ENCODE data around the gene C7orf57. TPM values are rescaled to one million over a fixed set of nuclear protein-coding genes. Genes with fewer than 3 reads are reported as not detected.

The C7orf57 gene
- total RNA-seq, 1 experiment from 2014 or later = 0.15 TPM

- TF ChIP-seq ZBTB33 (IDR thresholded peaks at IDR 0.05; ENCODE audit: extremely low read depth, insufficient replicate concordance, low read length) (no peak), ZNF274 (IDR thresholded peaks at IDR 0.05; ENCODE audit: low read depth, low read length) (no peak), FOSL1 (IDR thresholded peaks at IDR 0.05; ENCODE audit: low read depth) (no peak), CEBPB (IDR thresholded peaks at IDR 0.05; ENCODE audit: low read depth) (no peak), JUND (IDR thresholded peaks at IDR 0.05) (no peak)
Measured at GRCh38 chr7:48035967-48036478, 680 bp downstream of the C7orf57 start (continued).

DNA sequence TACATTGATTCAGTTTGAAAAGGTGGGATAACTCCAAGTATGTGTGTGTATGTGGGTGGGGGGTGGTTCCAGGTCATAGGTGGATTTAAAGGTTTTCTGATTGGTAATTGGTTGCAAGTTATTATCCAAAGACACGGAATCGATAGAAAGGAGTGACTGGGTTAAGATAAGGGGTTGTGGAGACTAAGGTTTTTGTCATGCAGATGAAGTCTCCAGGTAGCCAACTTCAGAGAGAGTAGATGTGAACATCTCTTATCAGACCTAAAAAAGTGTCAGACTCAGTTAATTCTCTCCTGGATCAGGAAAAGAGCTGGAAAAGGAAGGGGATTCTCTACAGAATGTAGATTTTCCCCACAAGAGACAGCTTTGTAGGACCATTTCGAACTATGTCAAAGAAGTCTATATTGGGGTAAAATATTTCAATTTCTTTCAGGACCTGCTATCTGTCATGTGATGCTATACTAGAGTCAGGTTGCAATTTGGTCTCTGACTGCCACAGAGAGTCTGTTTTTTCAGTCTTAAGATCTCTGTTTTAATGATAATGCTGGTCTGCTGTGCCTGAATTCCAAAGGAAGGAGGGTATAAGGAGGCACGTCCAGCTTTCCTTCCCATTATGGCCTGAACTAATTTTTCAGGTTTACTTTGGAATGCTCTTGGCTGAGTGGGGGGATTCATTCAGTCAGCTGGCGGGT lies 3.6 kb downstream of the C7orf57 start:
- Histone ChIP-seq H3K79me2 (ENCODE audit: insufficient read depth, low read length) (no peaks in the 10 kb centered on the region), H3K27ac (ENCODE audit: low read depth, low read length) (no peak overlapping the region), H3K9ac (ENCODE audit: low read length) (no peak overlapping the region), H3K4me3 (replicated peaks in 1 of 2; ENCODE audit: low read depth in 1 of 2, low read length in 2 of 2) (no peak overlapping the region), H3K9me2 (ENCODE audit: insufficient read depth) (no peaks in the 10 kb centered on the region), H2AFZ (ENCODE audit: low read depth, low read length, poor library complexity, severe bottlenecking) (no peak overlapping the region), H3K9me3 (ENCODE audit: control insufficient read depth in 1 of 2, insufficient read depth in 1 of 2, low read depth in 1 of 2, low read length in 2 of 2) (no peaks in the 10 kb centered on the region), H3K4me2 (ENCODE audit: low read length) (no peak overlapping the region), H3K36me3 (ENCODE audit: control insufficient read depth in 1 of 2, insufficient read depth in 2 of 2, low read length in 2 of 2) (no peaks in the 10 kb centered on the region), H4K20me1 (ENCODE audit: insufficient read depth) (no peaks in the 10 kb centered on the region), H3K27me3 (ENCODE audit: insufficient read depth, low read length) (no peaks in the 10 kb centered on the region), H3K4me1 (ENCODE audit: control insufficient read depth in 1 of 2, insufficient read depth in 2 of 2, low read length in 2 of 2) (peaks cover 0 to 16% of the 10 kb centered on the region in 2 experiments; a peak in 1 of 4 replicates)
- TF ChIP-seq, protein P1, sequence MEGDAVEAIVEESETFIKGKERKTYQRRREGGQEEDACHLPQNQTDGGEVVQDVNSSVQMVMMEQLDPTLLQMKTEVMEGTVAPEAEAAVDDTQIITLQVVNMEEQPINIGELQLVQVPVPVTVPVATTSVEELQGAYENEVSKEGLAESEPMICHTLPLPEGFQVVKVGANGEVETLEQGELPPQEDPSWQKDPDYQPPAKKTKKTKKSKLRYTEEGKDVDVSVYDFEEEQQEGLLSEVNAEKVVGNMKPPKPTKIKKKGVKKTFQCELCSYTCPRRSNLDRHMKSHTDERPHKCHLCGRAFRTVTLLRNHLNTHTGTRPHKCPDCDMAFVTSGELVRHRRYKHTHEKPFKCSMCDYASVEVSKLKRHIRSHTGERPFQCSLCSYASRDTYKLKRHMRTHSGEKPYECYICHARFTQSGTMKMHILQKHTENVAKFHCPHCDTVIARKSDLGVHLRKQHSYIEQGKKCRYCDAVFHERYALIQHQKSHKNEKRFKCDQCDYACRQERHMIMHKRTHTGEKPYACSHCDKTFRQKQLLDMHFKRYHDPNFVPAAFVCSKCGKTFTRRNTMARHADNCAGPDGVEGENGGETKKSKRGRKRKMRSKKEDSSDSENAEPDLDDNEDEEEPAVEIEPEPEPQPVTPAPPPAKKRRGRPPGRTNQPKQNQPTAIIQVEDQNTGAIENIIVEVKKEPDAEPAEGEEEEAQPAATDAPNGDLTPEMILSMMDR (IDR thresholded peaks at IDR 0.05 in 2 of 3, conservative IDR thresholded peaks at IDR 0.05 in 1 of 3; ENCODE audit: borderline replicate concordance in 1 of 3, insufficient read depth in 1 of 3, low read depth in 2 of 3, low read length in 2 of 3) = no peak
- no peak for TF ChIP-seq ELF1 (IDR thresholded peaks at IDR 0.05; ENCODE audit: borderline replicate concordance, low read depth)
- TF ChIP-seq TCF7L2 (IDR thresholded peaks at IDR 0.05; ENCODE audit: borderline replicate concordance, extremely low read depth, insufficient read depth, insufficient read length) = no peak
- no peak for TF ChIP-seq FOSL1 (IDR thresholded peaks at IDR 0.05; ENCODE audit: low read depth)
- TF ChIP-seq ZFX (IDR thresholded peaks at IDR 0.05) = no peak
- TF ChIP-seq CEBPB (IDR thresholded peaks at IDR 0.05; ENCODE audit: low read depth) = no peak
- no peak for TF ChIP-seq SIN3A (IDR thresholded peaks at IDR 0.05; ENCODE audit: low read depth)
- TF ChIP-seq, protein P2, sequence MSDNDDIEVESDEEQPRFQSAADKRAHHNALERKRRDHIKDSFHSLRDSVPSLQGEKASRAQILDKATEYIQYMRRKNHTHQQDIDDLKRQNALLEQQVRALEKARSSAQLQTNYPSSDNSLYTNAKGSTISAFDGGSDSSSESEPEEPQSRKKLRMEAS (IDR thresholded peaks at IDR 0.05) = no peak
- TF ChIP-seq YY1 (IDR thresholded peaks at IDR 0.05; ENCODE audit: extremely low read depth, insufficient replicate concordance, low read depth, low read length) = no peak
- no peak for TF ChIP-seq POLR2A (IDR thresholded peaks at IDR 0.05; ENCODE audit: borderline replicate concordance, extremely low read depth, insufficient read depth, insufficient read length)
- TF ChIP-seq CBX3 (IDR thresholded peaks at IDR 0.05; ENCODE audit: low read depth) = no peak
- TF ChIP-seq POLR2AphosphoS5 (IDR thresholded peaks at IDR 0.05; ENCODE audit: low read depth, low read length) = no peak
- TF ChIP-seq ZBTB33 (IDR thresholded peaks at IDR 0.05; ENCODE audit: extremely low read depth, insufficient replicate concordance, low read length) = no peak
- BruUV-seq (replicated peaks) = no TSS peak
- CTCF ChIA-PET = no interaction called here
- RAD21 ChIA-PET (ENCODE audit: low non-redundant PET in 1 of 2, low total read pairs in 2 of 2, uncharacterized antibody in 2 of 2, unreplicated experiment in 2 of 2) = no interaction called here
- ATAC-seq (no peak), DNase-seq (ENCODE audit: low read depth, low spot score) (no peak)
- intact Hi-C loops (cut with micrococcal nuclease) = no loop called here
- POLR2A ChIA-PET = no interaction called here

Measured in HCT116 (cell line).